ENCODE data around the gene ALS2CL. TPM values are rescaled to one million over a fixed set of nuclear protein-coding genes. Genes with fewer than 3 reads are reported as not detected.

ALS2CL gene
- total RNA-seq, 6 experiments from 2014 or later: 1.7 to 3.9 (median 2.4) TPM

DNA sequence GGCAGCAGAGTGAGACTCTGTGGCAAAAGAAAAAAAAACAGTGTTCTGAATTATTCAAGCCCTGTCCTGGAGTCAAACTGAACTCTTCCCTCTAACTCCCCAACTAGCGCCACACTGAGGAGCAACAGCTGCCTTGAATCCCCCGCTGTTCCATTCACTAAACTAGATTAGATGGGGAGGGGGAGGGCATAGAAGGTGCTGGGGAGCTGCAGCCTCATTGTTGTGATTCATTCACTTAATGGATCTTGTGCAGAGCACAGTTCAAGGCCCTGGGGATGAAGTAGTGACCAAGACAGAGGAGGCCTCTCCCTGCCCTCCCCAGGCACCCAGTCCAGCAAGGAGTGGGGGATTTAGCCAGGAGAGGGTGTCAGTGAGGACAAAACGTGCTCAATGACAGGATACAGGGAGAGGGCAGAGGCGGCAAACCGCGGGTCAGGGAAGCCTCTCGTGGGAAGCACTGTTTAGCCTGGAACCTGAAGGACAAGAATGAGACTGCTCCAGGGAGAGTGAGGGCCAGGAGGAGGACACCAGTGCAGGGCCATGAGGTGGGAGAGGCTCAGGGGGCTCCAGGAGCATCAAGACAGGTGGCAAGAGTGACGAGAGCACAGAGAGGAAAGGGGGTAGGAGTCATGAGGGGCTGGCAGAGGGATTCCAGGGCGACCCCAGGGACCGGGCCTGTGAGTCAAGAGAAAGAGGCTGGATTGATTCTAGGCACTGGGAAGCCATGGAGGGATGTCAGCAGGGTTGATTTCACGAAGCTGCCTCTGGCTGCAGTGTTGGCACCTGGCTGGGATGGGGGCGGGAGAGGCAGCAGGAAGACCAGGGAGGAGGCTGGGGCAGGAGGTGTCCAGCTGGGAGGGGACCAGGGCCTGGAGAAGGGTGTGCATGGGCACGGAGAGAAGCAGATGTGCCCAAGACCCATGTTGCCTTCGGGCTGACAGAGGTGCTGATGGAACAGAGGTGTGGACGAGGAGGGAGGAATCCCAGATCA, 31.4 kb downstream of the ALS2CL start:
- TF ChIP-seq, protein P1, sequence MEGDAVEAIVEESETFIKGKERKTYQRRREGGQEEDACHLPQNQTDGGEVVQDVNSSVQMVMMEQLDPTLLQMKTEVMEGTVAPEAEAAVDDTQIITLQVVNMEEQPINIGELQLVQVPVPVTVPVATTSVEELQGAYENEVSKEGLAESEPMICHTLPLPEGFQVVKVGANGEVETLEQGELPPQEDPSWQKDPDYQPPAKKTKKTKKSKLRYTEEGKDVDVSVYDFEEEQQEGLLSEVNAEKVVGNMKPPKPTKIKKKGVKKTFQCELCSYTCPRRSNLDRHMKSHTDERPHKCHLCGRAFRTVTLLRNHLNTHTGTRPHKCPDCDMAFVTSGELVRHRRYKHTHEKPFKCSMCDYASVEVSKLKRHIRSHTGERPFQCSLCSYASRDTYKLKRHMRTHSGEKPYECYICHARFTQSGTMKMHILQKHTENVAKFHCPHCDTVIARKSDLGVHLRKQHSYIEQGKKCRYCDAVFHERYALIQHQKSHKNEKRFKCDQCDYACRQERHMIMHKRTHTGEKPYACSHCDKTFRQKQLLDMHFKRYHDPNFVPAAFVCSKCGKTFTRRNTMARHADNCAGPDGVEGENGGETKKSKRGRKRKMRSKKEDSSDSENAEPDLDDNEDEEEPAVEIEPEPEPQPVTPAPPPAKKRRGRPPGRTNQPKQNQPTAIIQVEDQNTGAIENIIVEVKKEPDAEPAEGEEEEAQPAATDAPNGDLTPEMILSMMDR (IDR thresholded peaks at IDR 0.05): no peak
- Mint-ChIP-seq H3K9me3 (no peaks in the 10 kb centered on the region), H3K4me3 (no peak overlapping the region), H3K27me3 (ENCODE audit: insufficient read depth) (peaks cover 56% of the 10 kb centered on the region), H3K4me1 (ENCODE audit: low read depth) (peaks cover 45% of the 10 kb centered on the region), H3K36me3 (ENCODE audit: low read depth) (no peaks in the 10 kb centered on the region), H3K27ac (no peak overlapping the region)
- DNase-seq: no peak

GRCh38 chr3:46660543-46661523, 32.6 kb downstream of the ALS2CL start:
- DNase-seq: peak; percentile 10
- Mint-ChIP-seq H3K4me1 (ENCODE audit: low read depth) (peaks cover 50% of the 10 kb centered on the region), H3K9me3 (no peaks in the 10 kb centered on the region), H3K36me3 (ENCODE audit: low read depth) (no peaks in the 10 kb centered on the region), H3K27ac (no peak overlapping the region), H3K27me3 (ENCODE audit: insufficient read depth) (peaks cover 50% of the 10 kb centered on the region), H3K4me3 (no peak overlapping the region)
- TF ChIP-seq, protein P1 (IDR thresholded peaks at IDR 0.05): no peak

- Mint-ChIP-seq H3K4me3 (no peak overlapping the region), H3K27ac (no peak overlapping the region), H3K27me3 (ENCODE audit: insufficient read depth) (peaks cover 48% of the 10 kb centered on the region)
Measured at GRCh38 chr3:46660003-46660402, 33.5 kb downstream of the ALS2CL start.

DNA sequence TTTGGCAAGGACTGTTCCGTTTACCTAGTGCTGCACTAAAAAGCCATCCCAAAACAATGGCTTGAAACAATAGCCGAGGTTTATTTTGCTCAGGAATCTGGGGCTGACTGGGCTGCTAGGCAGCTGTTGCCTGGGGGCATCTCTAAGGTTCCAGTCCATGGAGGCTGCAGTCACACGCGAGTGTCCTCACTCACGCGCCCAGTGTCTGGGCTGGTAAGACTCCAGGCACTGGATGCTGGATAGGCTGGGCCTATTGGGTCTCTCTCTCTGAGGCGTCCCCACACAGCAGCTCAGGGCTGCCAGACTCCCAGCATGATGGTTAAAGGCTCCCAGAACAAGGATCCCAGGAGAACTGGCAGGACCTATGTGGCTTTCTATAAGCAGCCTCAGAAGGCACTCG, 34.2 kb downstream of the ALS2CL start:
- peaks cover 50% of the 10 kb centered on the region for H3K4me1 Mint-ChIP-seq (ENCODE audit: low read depth)
- no peak overlapping the region for H3K27ac Mint-ChIP-seq
- no peaks in the 10 kb centered on the region for H3K9me3 Mint-ChIP-seq
- H3K27me3 Mint-ChIP-seq (ENCODE audit: insufficient read depth): peaks cover 48% of the 10 kb centered on the region
- TF ChIP-seq, protein P1 (IDR thresholded peaks at IDR 0.05): no peak
- no peaks in the 10 kb centered on the region for H3K36me3 Mint-ChIP-seq (ENCODE audit: low read depth)
- no peak for DNase-seq
- no peak overlapping the region for H3K4me3 Mint-ChIP-seq

More at GRCh38 chr3:46660003-46660402, 33.5 kb downstream of the ALS2CL start:
- no peak for DNase-seq
- Mint-ChIP-seq H3K36me3 (ENCODE audit: low read depth) (no peaks in the 10 kb centered on the region), H3K4me1 (ENCODE audit: low read depth) (peaks cover 50% of the 10 kb centered on the region), H3K9me3 (no peaks in the 10 kb centered on the region)
- TF ChIP-seq, protein P1 (IDR thresholded peaks at IDR 0.05): no peak; the same call in 1 of the 2 replicates

Data from HFFc6 (cell line).